Heart left ventricle (tissue), 13 donors: Measurements from ENCODE around the gene ZDBF2.

Experiments
- POLR2A ChIP-seq, 2 donors: fragments of 450-650 bp; IDR thresholded peaks; one replicate each; pipeline ENCODE4 v1.6.1; 2017; ENCODE audit warnings: antibody characterized with exemption in 2 of 2, mild to moderate bottlenecking in 2 of 2, moderate library complexity in 2 of 2
- TF ChIP-seq, protein P1 (sequence below), 12 donors: fragments of 200-600 bp; sonication (generic) in 4 of 12; IDR thresholded peaks; one replicate each; pipeline versions ENCODE4 v1.5.0 to v1.8.0; 2018 to 2022; ENCODE audit warnings: antibody characterized with exemption in 12 of 12, mild to moderate bottlenecking in 5 of 12
- donor health status: ischemic (EF 13 %, LVEDD 7.1; RV severe dilation, severe dysfunction).
- donor health status: DM: no; HTN: yes; CAD: no.
- donor health status: DM: no; HTN: no; CAD: no.
- donor health status: ischemic (EF 25% LVEDD 6.9; RV normal size, moderate dysfunction).
- donor health status: ischemic (EF 25% LVEDD 5.7; RV mildly dilated, moderate dysfunction).
- donor health status: ischemic (EF 35%, LVEDD 5.7; RV mildly dilated, moderate dysfunction).
- donor health status: nonischemic (EF 11% LVEDD 7.7; RV severe dilation, severe dysfunction).
- donor health status: DM: yes; HTN: yes; CAD: no.
- donor health status: PGD.
- donor health status: ischemic (EF 29% LVEDD 5.4; RV normal size, mild dysfunction).
- donor health status: nonischemic (EF 23%, LVEDD 6.1; RV moderate dilation, normal function).

DNA sequence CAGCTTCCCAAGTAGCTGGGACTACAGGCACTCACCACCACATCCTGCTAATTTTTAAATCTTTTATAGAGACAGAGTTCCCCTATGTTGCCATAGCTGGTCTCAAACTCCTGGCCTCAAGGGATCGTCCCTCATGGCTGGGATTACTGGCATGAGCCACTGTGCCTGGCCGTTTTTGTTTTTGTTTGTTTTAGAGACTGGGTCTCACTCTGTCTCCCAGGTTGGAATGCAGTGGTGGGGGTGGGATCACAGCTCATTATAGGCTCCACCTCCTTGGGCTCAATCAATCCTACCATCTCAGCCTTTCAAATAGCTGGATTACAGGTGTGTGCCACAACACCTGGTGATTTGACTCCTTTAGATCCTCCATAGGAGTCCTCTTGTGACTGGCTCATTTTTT is 19.5 kb upstream of the ZDBF2 start:
- TF ChIP-seq, protein P1, sequence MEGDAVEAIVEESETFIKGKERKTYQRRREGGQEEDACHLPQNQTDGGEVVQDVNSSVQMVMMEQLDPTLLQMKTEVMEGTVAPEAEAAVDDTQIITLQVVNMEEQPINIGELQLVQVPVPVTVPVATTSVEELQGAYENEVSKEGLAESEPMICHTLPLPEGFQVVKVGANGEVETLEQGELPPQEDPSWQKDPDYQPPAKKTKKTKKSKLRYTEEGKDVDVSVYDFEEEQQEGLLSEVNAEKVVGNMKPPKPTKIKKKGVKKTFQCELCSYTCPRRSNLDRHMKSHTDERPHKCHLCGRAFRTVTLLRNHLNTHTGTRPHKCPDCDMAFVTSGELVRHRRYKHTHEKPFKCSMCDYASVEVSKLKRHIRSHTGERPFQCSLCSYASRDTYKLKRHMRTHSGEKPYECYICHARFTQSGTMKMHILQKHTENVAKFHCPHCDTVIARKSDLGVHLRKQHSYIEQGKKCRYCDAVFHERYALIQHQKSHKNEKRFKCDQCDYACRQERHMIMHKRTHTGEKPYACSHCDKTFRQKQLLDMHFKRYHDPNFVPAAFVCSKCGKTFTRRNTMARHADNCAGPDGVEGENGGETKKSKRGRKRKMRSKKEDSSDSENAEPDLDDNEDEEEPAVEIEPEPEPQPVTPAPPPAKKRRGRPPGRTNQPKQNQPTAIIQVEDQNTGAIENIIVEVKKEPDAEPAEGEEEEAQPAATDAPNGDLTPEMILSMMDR (IDR thresholded peaks at IDR 0.05): no peak
- TF ChIP-seq POLR2A (IDR thresholded peaks at IDR 0.05): no peak
